GM19238 (cell line): ENCODE data around the gene SMYD3.
"Not testable (repeated sequence)": the region's sequence is repeated elsewhere in the genome, so short reads cannot be mapped to it uniquely, and the experiment has no call there.

ENCODE experiments used
- DNase-seq: peaks from one replicate; pipeline ENCODE4 v3.0.0; 2011; ENCODE audit warnings: low spot score; ENCODE audit not compliant: insufficient read length

The SMYD3 gene

GRCh38 chr1:246036175-246036574, 470.9 kb downstream of the SMYD3 start:
- DNase-seq = no peak

GRCh38 chr1:246035060-246035541, 472.0 kb downstream of the SMYD3 start:
- no peak for DNase-seq

- DNase-seq = no peak
These were observed 472.4 kb downstream of the SMYD3 start for GRCh38 chr1:246034630-246035029.

DNA sequence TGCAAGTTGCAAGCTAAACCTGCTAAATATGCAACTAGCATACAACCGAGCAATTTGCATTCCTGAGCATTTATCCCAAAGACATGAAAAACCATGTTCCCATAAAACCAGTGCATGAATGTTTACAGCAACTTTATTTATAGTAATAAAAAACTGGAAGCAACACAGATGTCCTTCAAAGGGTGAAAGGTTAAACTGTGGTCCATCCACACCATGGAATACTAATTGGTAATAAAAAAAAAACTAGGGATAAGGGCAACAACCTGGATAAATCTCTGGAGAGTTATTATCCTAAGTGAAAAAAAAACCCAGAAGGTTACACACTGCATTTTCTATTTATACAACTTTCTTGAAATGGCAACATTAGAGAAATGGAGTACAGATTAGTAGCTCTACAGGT, 474.1 kb downstream of the SMYD3 start:
- no peak for DNase-seq

GRCh38 chr1:246032031-246032551, 475.0 kb downstream of the SMYD3 start:
- DNase-seq = no peak

DNA sequence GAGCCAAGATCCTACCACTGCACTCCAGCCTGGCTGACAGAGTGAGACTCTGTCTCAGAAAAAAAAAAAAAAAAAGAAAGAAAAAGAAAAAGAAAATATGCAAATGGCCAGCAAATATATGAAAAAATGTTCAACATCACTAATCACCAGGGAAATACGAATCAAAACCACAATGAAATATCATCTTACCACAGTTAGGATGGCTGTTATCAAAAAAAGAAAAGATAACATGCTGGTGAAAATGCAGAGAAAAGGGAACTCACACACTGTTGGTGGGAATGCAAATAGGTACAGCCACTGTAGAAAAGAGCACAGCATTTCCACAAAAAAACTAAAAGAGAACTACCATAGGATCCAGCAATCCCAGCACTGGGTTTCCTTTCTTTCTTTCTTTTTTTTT, 477.5 kb downstream of the SMYD3 start:
- no peak for DNase-seq

DNA sequence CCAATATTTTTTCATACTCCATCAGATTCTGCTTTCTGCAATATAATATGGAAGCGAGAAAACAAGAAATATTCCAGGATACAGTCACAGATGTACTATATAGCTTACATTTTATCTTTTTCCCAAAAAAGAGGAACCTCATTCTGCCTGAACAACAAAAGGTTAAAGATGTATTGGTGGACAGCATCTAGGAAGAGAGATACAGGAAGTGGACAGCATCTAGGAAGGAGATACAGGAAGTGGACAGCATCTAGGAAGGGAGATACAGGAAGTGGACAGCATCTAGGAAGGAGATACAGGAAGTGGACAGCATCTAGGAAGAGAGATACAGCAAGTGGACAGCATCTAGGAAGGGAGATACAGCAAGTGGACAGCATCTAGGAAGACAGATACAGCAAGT, 483.0 kb downstream of the SMYD3 start:
- DNase-seq = not testable (repeated sequence)

- no peak for DNase-seq
These were observed 486.7 kb downstream of the SMYD3 start for GRCh38 chr1:246020211-246020954.

DNA sequence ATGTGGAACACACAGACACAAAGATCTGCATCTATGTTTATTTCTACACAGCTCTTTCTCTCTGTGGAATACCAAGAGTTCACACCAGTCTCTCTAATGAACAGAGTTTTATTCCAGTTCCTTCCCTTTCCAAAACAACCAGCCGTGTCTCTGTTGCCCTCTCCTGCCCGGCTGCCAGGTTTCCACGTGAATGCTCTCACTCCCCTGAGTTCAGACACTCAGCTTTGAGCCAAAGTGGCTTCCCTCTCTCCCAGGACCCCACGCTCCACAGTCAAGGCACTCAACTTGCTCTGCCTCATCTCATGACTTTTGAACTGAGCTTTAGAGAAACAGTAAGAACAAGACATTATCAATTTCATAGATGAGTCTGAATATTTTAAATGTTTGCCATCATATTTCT, 488.9 kb downstream of the SMYD3 start:
- no peak for DNase-seq

DNA sequence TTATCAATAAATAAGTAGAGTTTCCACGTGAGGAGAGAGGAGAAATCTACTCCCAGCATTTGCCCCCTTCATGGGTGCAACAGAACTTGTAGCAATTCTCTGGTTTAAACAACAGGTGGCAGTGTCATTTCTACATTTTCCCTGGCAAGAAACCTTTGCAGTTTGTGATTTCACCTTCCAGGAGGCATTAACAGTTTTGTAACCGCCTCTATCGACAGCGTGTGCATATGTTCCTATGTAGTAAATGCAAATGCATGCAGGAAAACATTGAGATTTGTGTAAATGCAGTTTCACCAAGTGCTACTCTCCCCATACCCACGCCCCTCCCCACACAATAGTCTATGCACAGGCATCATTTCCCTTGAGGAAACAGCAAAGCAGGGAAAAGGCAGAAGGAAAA, 494.7 kb downstream of the SMYD3 start:
- DNase-seq = peak; percentile 19

DNA sequence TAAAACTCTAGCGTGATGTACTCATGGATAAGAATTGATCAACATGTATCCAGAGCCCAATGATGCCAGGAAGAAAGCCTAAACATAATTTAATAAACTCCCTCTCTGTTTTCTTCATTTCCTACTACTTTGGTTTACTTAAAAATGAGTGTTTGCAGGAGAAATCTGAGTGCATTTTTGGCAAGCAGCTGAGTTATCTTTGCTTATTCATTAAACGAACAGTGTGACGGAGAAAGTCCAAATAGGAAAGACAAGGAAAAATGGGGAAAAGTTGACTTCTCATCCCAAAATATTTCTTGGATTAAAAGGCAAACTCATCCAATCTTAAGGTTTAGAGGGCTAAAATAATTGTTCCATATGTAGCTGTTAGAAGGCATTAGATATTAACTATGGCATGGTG, 496.7 kb downstream of the SMYD3 start:
- DNase-seq = no peak

DNA sequence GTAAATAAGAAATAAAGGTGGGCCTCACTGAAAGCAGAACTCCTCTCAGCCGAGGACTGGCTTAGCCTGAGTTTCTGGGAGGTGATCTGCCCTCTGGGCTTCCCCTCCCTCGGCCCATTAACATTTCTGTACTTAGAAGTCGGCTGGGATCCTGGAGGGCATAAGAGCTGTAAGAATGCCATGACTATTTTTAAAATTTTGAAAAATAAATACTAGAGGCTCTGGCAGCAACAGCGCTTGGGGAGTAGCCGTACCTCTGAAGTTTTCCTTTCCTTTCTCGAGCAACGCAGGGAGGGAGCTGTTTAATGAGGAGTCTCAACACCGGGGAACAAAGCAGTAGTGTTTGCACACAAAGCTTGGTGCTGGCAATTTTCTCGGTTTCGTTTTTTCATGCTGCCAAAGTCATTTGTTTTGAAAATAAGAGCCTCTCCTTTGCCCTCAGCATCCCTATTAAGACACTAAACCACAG, 498.7 kb downstream of the SMYD3 start:
- DNase-seq = no peak

GRCh38 chr1:246005067-246005466, 502.0 kb downstream of the SMYD3 start:
- no peak for DNase-seq

GRCh38 chr1:246004301-246004700, 502.8 kb downstream of the SMYD3 start:
- DNase-seq = no peak

DNA sequence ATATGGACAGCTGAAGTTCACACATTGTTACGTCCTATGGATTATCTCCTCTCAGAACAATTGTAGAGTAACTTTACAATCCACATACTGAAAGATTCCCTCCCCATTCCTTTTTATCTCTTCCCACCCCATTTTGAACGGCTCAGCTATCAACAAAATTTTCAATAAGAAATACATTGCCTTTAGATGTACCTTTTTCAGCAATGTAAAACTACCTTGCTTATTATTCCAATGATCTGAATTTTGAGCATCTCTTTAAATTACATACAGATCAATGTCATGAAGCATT, 503.7 kb downstream of the SMYD3 start:
- no peak for DNase-seq

GRCh38 chr1:246002725-246003441, 504.2 kb downstream of the SMYD3 start:
- peak; percentile 56 for DNase-seq

GRCh38 chr1:246001837-246002230, 505.2 kb downstream of the SMYD3 start:
- DNase-seq = no peak

GRCh38 chr1:246001142-246001836, 505.8 kb downstream of the SMYD3 start:
- DNase-seq = no peak

- DNase-seq = no peak
These were observed 506.5 kb downstream of the SMYD3 start for GRCh38 chr1:246000638-246001015.

- DNase-seq = peak; percentile 17
These were observed 507.1 kb downstream of the SMYD3 start for GRCh38 chr1:245999697-246000637.
